ENCODE results near the gene DTHD1.

The DTHD1 gene

GRCh38 chr4:36341936-36342335, 60.5 kb downstream of the DTHD1 start:
- DNase-seq (ENCODE audit: low read depth in 2 of 3, low spot score in 2 of 3), result no peak

GRCh38 chr4:36343501-36344175, 62.2 kb downstream of the DTHD1 start:
- no peak for DNase-seq (ENCODE audit: low read depth in 2 of 3, low spot score in 2 of 3)

GRCh38 chr4:36348403-36348938, 67.1 kb downstream of the DTHD1 start:
- peak in 1 of 3 experiments; percentile 5 for DNase-seq (ENCODE audit: low read depth in 2 of 3, low spot score in 2 of 3)

- DNase-seq (ENCODE audit: low read depth in 2 of 3, low spot score in 2 of 3), result no peak
Measured at GRCh38 chr4:36349938-36350549, 68.6 kb downstream of the DTHD1 start.

- peak; percentile 12 to 24 (median 23) for DNase-seq (ENCODE audit: low read depth in 2 of 3, low spot score in 2 of 3)
Measured at GRCh38 chr4:36351082-36351666, 69.8 kb downstream of the DTHD1 start.

- no peak for DNase-seq (ENCODE audit: low read depth in 2 of 3, low spot score in 2 of 3)
Measured at GRCh38 chr4:36353998-36354397, 72.6 kb downstream of the DTHD1 start.

- no peak for DNase-seq (ENCODE audit: low read depth in 2 of 3, low spot score in 2 of 3)
Measured at GRCh38 chr4:36358173-36358572, 76.8 kb downstream of the DTHD1 start.

- no peak for DNase-seq (ENCODE audit: low read depth in 2 of 3, low spot score in 2 of 3)
Measured at GRCh38 chr4:36360755-36361154, 79.3 kb downstream of the DTHD1 start.

- DNase-seq (ENCODE audit: low read depth in 2 of 3, low spot score in 2 of 3), result no peak
Measured at GRCh38 chr4:36363024-36363423, 81.6 kb downstream of the DTHD1 start.

- no peak for DNase-seq (ENCODE audit: low read depth in 2 of 3, low spot score in 2 of 3)
Measured at GRCh38 chr4:36374836-36375511, 93.6 kb downstream of the DTHD1 start.

GRCh38 chr4:36385951-36386571, 104.6 kb downstream of the DTHD1 start:
- no peak for DNase-seq (ENCODE audit: low read depth in 2 of 3, low spot score in 2 of 3)

- DNase-seq (ENCODE audit: low read depth in 2 of 3, low spot score in 2 of 3), result no peak
Measured at GRCh38 chr4:36386691-36387090, 105.3 kb downstream of the DTHD1 start.

GRCh38 chr4:36388710-36389109, 107.3 kb downstream of the DTHD1 start:
- DNase-seq (ENCODE audit: low read depth in 2 of 3, low spot score in 2 of 3), result no peak

GRCh38 chr4:36391411-36391810, 110.0 kb downstream of the DTHD1 start:
- no peak for DNase-seq (ENCODE audit: low read depth in 2 of 3, low spot score in 2 of 3)

GRCh38 chr4:36392024-36392423, 110.6 kb downstream of the DTHD1 start:
- no peak for DNase-seq (ENCODE audit: low read depth in 2 of 3, low spot score in 2 of 3)

- no peak for DNase-seq (ENCODE audit: low read depth in 2 of 3, low spot score in 2 of 3)
Measured at GRCh38 chr4:36392916-36393315, 111.5 kb downstream of the DTHD1 start.

Measured in activated CD8-positive, alpha-beta memory T cell treated with anti-CD3 and anti-CD28 coated beads for 48 hours (primary cell).